ENCODE results near the gene ODAPH.

Gene ODAPH

GRCh38 chr4:75545526-75545925, 10.3 kb upstream of the ODAPH start:
- DNase-seq, result no peak

GRCh38 chr4:75547647-75548387, 8.0 kb upstream of the ODAPH start:
- peak; percentile 48 to 75 (median 62) for DNase-seq

DNA sequence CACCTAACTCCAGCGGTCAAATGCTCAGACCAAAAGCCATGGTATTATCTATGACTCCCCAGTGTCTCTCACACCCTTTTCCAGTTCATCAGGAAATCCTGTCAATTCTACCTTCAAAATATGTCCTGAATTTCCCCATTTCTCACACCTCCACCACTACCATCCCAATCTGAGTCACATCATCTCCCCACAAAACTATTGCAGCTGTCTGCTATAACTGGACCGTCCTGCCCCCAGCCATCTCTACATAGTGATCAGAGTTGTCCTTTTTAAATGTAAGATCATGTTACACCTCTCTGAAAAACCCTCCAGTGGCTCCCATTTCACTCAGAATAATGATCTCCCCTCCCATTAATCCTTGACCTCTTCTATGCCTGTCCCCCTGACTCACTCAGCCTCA, 6.8 kb upstream of the ODAPH start:
- no peak for DNase-seq

GRCh38 chr4:75552452-75552851, 3.4 kb upstream of the ODAPH start:
- no peak for DNase-seq

DNA sequence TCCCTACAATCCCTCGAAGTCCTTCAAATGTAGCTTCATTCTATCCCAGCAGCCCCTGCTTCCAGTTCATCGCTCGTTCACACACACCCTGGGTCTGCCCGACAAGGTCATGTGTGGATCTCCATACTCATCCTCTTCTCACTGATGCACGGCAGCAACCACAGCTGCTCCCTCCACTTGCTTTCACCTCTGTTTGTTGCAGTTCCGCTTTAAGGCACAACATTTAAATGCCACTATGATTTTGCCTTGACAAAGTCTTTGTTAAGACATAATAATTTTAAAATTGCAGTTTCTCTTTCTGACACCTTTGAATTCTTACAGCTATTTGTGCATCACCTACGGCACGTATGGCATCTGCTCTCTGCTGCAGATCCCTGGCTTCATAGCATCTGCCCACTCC, 1.8 kb downstream of the ODAPH start:
- no peak for DNase-seq

DNA sequence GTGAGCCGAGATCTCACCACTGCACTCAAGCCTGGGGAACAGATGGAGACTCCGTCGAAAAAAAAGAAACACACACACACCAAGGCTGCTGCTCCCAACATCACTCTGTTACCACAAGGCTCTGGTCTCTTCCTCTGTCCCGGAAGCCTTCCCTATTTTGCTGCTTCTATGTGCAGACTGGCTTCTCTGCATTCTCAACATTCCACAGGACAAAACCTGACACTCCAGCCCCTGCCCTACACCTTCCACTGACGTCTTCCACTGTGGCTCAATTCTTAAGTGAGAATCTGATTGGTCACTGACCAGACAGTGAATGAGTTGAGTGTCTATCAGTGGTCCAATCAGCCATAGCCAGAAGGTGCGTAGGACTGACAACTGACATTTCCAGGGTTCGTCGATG, 5.9 kb downstream of the ODAPH start:
- DNase-seq, result no peak

DNA sequence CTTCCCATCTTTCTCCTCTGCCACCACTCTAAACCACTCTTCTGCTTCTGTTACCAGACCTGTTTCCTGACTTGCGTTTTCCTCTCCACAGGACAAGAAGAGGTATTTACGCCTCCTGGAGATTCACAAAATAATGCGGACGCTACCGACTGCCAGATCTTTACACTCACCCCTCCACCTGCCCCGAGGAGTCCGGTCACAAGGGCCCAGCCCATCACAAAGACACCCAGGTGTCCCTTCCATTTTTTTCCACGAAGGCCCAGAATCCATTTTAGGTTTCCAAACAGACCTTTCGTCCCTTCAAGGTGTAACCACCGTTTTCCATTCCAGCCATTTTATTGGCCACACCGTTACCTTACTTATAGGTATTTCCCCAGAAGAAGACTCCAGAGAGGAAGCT, 8.2 kb downstream of the ODAPH start:
- no peak for DNase-seq

DNA sequence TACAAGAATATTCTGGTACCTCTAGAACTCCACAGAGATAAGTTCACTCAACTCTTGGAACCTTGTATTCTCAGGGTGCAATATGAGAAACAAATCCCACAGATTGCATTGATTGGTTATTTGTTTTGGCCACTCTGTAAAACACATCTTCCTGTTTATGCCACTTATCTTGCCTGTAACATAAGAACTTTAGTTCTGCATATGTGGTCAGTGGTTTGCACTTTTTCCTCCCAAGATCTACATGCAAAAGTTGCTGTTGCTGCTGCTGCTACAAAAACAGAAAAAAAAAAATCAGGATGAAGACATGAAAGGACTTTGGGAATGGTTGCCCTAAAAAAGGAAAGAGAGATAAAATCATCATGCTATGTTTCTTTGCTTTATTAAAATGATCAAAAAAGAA, 9.6 kb downstream of the ODAPH start:
- no peak for DNase-seq

DNA sequence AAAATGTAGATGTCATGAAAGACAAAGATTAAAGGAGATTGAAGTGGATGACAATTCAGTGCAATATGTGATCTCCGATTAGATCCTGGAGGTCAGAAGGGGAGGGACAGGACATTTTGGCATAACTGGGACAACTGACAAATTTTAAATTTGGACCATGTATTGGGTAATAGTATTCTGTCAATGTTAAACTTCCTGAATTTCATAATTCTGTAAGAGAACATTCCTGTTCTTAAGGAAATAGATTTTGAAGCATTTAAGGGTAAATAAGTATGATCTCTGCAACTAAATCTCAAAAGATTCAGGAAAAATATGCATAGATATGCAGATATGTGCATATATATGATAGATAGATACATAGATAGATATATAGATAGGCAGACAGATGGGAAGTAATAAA, 11.0 kb downstream of the ODAPH start:
- DNase-seq, result peak in 2 of 3 donors; percentile 52 to 56

DNA sequence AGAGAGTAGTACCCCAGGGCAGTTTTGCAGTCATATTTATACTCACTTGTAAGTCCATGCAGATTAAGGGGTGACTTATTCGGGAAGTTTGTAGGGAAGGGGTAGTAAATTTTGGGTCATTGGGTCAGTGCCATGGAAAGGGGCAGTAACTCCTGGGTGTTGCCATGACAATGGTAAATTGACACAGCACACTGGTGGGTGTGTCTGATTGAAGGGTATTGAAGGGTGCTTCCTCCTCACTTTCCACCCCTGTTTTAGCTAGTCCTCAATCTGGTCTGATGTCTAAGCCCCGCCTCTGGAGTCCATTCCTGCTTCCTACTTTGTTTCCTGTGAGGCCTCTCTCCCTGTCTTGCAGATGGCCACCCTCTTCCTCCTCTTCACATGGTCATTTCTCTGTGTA, 11.9 kb downstream of the ODAPH start:
- no peak for DNase-seq

GRCh38 chr4:75584067-75584466, 28.2 kb downstream of the ODAPH start:
- DNase-seq, result no peak

DNA sequence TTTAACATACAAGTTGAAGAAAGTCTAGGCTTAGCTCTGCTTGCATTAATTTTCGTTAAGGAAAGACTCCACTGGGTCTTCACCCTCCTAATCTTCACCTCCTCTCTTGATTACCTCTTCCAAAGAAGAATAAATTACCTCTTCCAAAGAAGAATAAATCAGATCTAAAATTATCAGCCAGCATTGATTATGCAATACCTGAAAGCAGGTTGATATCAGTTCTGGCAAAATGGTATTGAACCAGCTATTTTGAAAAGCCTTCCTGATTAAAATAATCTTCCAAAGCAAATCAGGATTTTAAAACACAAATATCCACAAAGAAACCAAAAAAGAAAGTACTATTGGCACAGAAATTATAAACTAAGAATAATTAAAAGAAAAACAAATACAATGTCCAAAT, 37.5 kb downstream of the ODAPH start:
- DNase-seq, result no peak

DNA sequence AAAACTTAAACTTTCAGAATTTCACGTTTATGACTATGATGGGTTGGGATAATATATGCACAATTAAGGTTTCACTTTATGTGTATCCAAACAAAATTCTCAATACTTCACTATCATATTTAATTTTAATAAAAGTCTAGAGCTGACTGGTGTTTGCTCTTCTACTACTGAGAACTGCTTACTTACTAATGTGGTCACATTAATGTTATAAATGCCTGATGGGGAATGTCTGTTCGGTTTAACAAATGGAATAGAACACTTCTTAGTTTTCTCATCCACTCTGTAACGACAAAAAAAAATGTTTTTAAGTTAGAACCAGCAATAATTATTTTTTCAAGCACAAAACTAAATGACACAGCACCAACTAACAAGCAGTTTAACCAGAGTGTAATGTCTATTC, 40.2 kb downstream of the ODAPH start:
- DNase-seq, result no peak

GRCh38 chr4:75598390-75598789, 42.5 kb downstream of the ODAPH start:
- peak in 2 of 3 donors; percentile 8 to 31 for DNase-seq

DNA sequence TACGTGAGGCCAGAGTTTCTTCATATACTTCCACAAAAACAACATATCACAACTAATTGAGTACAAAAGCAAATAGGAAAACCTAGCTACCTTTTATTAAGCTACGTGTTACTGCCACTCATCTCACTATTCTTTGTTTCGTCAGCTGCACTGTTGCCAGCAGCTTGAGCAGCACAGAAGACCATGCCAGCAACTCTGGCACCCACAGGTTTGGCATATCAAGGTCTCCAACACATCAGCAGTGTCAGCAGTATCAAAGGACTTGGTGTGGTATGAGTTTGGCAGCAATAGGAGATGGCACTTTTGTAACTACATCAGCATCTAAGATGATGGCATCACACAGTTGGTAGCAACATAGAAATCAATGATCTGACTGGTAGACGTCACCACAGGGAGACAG, 43.8 kb downstream of the ODAPH start:
- no peak for DNase-seq

DNA sequence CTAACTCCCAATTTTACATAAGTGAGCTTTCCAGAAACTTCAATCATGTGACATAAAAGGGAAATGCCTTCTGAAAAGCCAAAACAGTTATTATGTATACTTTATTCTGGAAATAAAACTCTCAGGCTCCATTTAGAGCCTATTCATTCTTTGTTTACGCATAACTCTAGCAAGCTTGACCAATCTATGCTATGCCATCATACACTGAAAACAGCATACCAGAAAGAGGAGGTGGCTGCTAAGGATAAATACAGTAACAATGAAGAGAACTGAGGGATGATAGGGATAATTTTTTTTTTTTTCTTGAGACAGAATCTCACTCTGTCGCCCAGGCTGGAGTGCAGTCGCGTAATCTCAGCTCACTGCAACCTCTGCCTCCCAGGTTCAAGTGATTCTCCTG, 50.1 kb downstream of the ODAPH start:
- DNase-seq, result no peak

- no peak for DNase-seq
Measured at GRCh38 chr4:75612306-75612705, 56.4 kb downstream of the ODAPH start.
